RWPE1 (cell line): ENCODE results near the gene UGP2.
A peak's percentile ranks its signal among the peaks of the same experiment; 100 is the strongest.

Experiments
- CTCF ChIA-PET: fragments of 350-600 bp; sonication (Branson Sonifier 250); formaldehyde crosslinking; extraction: SDS; loops from one replicate; lab custom pipeline; 2021; lab: Yijun Ruan, JAX
- POLR2A ChIA-PET: fragments of 400-600 bp; formaldehyde crosslinking; extraction: SDS; loops from one replicate; lab custom pipeline; 2020; ENCODE audit warnings: antibody characterized with exemption; ENCODE audit not compliant: low non-redundant PET; lab: Yijun Ruan, JAX
- DNase-seq: peaks from one replicate; pipeline ENCODE4 v3.0.0; 2012; ENCODE audit warnings: low spot score
- H3K27ac ChIP-seq: fragments of 450-650 bp; 2 replicates; pipeline ENCODE4 v1.5.1; 2017
- TF ChIP-seq, protein P1 (sequence below): fragments of 450-650 bp; conservative IDR thresholded peaks from 2 replicates; pipeline ENCODE4 v1.5.1; 2017; ENCODE audit warnings: low read depth, mild to moderate bottlenecking

Gene UGP2

DNA sequence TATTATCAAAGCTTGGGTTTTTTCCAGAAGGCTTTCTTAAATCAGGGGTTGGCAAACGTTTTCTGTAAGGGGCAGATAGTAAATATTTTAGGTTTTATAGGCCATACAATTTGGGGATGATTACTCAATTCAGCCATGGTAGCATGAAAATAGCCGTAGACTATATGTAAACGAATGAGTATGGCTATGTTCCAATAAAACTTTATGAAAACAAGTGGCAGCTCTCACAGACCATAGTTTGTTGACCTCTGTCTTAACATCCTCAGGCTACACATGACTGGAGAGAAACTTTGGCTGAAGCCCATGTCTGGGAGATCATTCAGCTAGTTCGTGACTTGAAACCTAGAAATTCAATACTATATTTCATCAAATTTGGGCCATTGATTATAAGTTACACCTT is 30.2 kb downstream of the UGP2 start:
- H3K27ac ChIP-seq: no peak overlapping the region
- POLR2A ChIA-PET: no interaction called here
- CTCF ChIA-PET: no interaction called here
- no peak for DNase-seq
- TF ChIP-seq, protein P1, sequence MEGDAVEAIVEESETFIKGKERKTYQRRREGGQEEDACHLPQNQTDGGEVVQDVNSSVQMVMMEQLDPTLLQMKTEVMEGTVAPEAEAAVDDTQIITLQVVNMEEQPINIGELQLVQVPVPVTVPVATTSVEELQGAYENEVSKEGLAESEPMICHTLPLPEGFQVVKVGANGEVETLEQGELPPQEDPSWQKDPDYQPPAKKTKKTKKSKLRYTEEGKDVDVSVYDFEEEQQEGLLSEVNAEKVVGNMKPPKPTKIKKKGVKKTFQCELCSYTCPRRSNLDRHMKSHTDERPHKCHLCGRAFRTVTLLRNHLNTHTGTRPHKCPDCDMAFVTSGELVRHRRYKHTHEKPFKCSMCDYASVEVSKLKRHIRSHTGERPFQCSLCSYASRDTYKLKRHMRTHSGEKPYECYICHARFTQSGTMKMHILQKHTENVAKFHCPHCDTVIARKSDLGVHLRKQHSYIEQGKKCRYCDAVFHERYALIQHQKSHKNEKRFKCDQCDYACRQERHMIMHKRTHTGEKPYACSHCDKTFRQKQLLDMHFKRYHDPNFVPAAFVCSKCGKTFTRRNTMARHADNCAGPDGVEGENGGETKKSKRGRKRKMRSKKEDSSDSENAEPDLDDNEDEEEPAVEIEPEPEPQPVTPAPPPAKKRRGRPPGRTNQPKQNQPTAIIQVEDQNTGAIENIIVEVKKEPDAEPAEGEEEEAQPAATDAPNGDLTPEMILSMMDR: no peak

DNA sequence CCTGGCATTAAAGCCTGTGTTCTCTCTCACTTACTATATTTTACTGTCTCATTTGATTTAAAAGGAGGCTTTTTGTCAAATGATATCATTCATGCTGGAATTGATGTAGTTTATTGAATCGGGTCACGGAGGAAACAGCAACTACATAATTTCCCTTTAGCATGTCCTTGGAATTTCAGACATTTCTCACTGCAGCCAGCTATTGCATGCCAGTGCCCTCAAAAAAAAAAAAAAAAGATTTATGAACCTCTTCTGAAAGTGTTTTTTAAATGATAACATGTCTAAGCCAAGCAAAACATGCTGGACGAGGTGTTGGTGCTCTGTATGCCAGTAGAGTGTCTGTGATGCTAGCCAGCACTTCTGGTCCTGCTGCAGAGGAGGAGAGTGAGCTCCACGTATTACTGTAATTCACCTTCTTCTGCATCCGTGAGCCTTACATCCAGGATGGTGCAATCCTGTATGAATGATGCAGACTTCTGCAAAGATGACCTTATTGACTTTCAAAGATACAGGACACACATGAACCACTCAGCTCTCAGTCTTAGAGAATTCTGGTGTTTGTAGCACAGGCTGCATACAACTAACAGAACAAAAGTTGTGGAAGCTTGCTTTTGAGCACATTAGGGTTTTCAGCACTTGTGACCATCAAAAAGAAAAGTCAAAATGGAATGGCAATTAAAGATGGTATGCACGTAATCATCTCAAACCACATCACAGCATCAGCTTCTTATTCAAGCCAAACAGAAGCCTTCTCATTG is 31.1 kb downstream of the UGP2 start:
- CTCF ChIA-PET: interaction anchor here (0.6 kb wide), 2 partner anchors 10 to 86 kb away, joined by 3 to 4 read pairs; no protein-coding TSS in a partner anchor
- TF ChIP-seq, protein P1: no peak

DNA sequence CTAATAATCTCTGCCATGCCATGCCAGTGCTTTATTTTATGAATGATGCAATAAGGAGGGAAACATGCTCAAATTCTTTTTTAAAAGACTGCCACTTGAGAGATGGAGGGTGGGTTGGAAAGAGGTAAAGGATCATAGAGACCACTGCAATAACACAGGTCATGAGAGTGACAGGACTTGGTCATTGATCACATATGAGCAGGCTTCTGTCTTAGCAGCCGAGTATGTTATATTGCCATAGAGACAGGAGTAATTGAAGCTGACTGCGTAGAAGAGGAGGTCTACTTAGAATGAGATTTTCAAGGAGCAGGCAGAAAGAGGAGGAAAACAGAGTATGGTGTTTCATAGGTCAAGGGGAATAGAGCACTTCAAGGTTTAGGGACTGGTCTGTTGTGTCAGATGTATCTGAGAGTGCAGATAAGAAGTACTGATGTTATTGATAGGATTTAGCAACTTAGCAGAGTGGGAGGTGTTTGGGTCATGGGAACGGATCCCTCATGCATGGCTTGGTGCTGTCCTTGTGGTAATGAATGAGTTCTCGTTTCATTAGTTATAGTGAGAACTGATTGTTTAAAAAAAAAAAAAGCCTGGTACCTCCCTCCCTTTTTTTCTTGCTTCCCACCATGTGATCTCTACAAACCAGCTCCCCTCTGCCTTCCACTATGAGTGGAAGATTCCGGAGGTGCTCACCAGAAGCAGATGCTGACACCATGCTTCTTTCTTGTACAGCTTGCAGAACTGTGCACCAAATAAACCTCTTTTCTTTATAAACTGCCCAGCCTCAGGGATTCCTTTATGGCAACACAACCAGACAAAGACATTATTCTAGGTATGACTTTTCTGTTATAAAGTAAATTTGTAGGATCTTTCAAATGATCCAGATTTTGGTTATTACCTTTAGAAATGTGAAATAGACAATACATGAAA is 32.8 kb downstream of the UGP2 start:
- ChIA-PET CTCF (interaction anchor here (0.6 to 1.1 kb wide), 3 partner anchors 11 to 47 kb away, joined by 3 to 4 read pairs (median 3); no protein-coding TSS in a partner anchor), POLR2A (no interaction called here)
- H3K27ac ChIP-seq: no peak overlapping the region
- DNase-seq: no peak
- TF ChIP-seq, protein P1: no peak

More for the DNA sequence above, 31.1 kb downstream of the UGP2 start:
- POLR2A ChIA-PET: no interaction called here
- no peak overlapping the region for H3K27ac ChIP-seq
- no peak for DNase-seq

DNA sequence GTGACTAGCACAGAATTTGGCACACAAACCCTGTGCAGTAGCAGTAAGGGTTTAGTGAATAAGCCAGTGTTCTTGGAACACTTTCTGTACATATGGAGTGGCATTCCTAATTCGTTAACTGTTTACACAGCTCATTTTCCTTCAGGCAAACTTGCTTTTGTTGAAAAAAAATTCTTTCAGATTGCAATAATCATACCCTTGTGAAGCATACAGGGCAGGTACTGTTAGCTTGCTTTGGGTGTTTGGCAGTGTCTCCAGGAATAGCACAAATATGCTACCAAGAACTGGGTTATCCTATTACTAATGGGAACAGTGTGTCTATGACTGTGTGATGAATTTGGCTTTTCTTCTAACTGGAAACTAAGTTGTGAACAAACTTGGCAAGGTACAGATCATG is 33.4 kb downstream of the UGP2 start:
- ChIA-PET CTCF (interaction anchor here (0.6 to 1.1 kb wide), 3 partner anchors 10 to 46 kb away, joined by 3 to 4 read pairs (median 3); no protein-coding TSS in a partner anchor), POLR2A (no interaction called here)
- peak; percentile 20 for DNase-seq
- TF ChIP-seq, protein P1: no peak
- no peak overlapping the region for H3K27ac ChIP-seq

DNA sequence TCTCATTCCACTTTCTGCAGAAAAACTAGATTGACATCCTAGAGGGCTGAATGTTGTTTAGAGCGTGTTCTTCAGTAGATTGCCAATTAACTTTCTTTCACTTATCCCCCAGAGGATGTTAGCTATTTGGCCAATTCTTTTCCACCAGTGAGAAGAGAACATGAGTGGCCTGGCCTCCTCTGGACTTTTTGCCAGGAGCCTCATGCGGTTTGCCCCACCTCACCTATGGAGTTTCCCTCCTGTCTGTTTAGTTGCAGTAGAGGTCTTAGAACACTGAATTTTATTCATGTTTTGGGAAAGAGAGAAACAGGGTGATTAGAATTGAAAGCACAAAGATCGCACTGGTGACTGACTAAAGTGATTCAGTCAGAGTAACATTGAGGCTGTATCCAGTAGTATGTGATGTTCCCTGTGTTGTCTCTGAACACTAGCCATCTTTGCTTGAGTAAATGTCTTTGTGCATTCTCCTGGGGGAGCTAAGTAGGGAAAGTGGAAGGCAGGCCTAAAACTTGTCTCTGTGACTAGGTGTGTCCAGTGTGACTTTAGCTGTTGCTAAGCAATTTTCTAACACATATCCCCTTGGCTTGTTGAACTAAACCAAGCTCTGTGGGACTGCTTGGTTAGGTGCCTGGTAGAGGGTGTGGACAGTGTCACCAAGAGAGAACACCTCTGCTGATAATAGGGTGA is 34.0 kb downstream of the UGP2 start:
- H3K27ac ChIP-seq: no peak overlapping the region
- TF ChIP-seq, protein P1: no peak
- DNase-seq: no peak
- ChIA-PET POLR2A (no interaction called here), CTCF (no interaction called here)

DNA sequence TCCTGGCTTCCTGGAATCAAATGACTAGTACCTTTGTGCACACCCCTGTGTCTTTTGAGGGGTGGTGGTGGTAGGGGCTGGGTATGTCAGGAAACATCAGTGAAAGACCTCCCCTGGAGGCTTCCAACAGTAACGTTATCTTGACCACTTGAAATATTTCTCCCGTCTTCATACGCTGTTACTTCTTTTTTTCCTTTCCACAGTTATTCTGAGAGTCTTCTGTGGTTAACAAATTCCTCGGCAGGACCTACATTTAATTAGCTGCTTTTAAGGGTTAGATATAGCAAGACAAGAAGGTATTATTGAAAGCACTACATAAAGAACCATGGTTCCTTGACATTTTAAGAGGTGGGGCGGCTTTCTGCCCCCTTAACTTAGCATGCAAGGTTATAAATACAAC is 34.6 kb downstream of the UGP2 start:
- no peak overlapping the region for H3K27ac ChIP-seq
- DNase-seq: no peak
- CTCF ChIA-PET: interaction anchor here (0.5 to 0.7 kb wide), 3 partner anchors 8 to 1559 kb away, joined by 3 to 7 read pairs (median 4); no protein-coding TSS in a partner anchor
- TF ChIP-seq, protein P1: no peak
- POLR2A ChIA-PET: no interaction called here
